ENCODE data around the gene ERC1.

Gene ERC1

DNA sequence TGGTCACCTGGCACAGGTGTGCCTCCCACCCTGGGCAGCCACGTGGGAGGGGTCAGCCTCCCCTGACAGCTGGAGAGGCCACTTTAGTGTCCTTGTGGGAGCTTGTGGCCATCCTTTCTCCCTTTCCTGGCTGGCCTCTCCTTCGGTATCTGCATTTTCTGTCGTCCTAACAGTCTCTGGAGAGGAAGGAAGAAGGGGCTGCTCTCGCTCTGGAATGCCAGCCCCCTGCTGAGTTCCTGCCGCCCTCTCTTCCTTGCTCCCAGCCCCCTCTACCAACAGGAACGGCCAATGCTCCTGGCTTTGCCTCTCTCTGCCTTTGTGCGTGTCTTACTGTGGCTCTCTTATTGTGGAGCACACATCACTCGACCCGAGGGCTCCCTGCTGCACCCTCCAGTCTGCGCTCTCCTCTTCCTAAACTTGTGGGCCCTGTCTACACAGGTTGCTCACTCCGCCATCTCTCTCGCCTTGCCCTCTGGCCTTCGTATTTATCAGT is 532.6 kb downstream of the ERC1 start:
- no peak for DNase-seq (ENCODE audit: low read depth, low spot score)
- ChIA-PET CTCF (interaction anchor here (1.1 kb wide), 1 partner anchor 406 kb away, joined by 3 read pairs; no protein-coding TSS in a partner anchor), POLR2A (no interaction called here)
- no peak overlapping the region for H3K4me3 ChIP-seq (ENCODE audit: low read depth, low read length)
- TF ChIP-seq, protein P1, sequence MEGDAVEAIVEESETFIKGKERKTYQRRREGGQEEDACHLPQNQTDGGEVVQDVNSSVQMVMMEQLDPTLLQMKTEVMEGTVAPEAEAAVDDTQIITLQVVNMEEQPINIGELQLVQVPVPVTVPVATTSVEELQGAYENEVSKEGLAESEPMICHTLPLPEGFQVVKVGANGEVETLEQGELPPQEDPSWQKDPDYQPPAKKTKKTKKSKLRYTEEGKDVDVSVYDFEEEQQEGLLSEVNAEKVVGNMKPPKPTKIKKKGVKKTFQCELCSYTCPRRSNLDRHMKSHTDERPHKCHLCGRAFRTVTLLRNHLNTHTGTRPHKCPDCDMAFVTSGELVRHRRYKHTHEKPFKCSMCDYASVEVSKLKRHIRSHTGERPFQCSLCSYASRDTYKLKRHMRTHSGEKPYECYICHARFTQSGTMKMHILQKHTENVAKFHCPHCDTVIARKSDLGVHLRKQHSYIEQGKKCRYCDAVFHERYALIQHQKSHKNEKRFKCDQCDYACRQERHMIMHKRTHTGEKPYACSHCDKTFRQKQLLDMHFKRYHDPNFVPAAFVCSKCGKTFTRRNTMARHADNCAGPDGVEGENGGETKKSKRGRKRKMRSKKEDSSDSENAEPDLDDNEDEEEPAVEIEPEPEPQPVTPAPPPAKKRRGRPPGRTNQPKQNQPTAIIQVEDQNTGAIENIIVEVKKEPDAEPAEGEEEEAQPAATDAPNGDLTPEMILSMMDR (IDR thresholded peaks at IDR 0.05; ENCODE audit: insufficient read depth, low read length, missing control alignments): no peak

DNA sequence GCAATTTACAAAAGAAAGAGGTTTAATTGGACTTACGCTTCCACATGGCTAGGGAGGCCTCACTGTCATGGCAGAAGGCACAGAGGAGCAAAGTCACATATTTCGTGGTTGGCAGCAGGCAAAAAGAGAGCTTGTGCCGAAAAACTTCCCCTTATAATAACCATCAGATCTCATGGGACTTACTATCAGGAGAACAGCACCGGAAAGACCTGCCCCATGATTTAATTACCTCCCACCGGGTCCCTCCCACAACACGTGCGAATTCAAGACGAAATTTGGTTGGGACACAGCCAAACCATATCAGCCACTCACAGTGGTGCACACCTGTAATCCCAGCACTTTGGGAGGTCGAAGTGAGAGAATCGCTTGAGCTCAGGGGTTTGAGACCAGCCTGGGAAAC is 534.8 kb downstream of the ERC1 start:
- DNase-seq (ENCODE audit: low read depth, low spot score): no peak
- CTCF ChIA-PET: interaction anchor here (0.8 kb wide), 1 partner anchor 19 kb away, joined by 4 read pairs; no protein-coding TSS in a partner anchor
- TF ChIP-seq, protein P1 (IDR thresholded peaks at IDR 0.05; ENCODE audit: insufficient read depth, low read length, missing control alignments): no peak
- POLR2A ChIA-PET: no interaction called here
- no peak overlapping the region for H3K4me3 ChIP-seq (ENCODE audit: low read depth, low read length)

DNA sequence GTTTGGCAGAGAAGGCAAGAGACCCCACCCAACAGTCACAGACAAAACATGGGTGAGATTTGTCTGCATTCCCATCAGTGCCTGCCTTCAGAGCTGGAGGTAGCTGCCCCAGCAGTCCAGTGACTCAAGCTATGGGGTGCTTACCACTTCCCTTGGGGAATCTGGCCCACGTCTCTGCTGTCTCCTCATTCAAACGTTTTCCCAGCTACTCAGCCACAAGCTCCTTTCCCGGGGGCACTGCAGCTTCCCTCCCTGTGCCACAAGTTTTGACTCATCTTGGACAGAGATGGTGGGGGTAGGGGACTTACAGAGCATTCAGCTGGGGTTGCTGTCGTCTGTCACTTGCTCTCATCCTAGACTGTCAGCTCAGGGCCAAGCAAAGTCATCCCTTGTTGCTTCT is 536.8 kb downstream of the ERC1 start:
- ChIA-PET CTCF (interaction anchor here (1.2 to 3.5 kb wide), 2 partner anchors 50 to 410 kb away, joined by 3 to 20 read pairs; no protein-coding TSS in a partner anchor), POLR2A (interaction anchor here (0.6 to 2.2 kb wide), 6 partner anchors 8 to 178 kb away, joined by 3 to 8 read pairs (median 4); no protein-coding TSS in a partner anchor)
- peak; percentile 83 for DNase-seq (ENCODE audit: low read depth, low spot score)
- H3K4me3 ChIP-seq (ENCODE audit: low read depth, low read length): no peak overlapping the region; the same call in 1 of the 2 replicates
- TF ChIP-seq, protein P1 (IDR thresholded peaks at IDR 0.05; ENCODE audit: insufficient read depth, low read length, missing control alignments): no peak

DNA sequence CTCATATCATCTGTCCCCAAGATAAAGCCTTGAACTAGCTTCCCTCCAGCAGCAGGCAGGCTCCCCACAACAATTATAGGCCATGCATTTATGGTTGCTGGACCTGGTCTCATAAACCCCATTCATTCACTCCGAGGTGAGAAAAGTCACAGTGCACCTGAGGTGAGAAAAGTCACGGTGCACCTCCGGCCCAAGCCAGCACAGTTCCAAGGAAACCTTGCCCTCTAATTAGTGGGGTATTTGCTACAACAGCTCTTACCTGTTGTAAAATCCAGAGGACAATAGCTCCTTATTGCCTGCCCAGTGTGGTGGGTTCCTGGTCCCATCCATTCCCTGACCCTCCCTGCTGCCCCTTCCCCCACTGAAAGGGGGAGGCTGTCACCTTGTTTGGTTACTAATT is 537.8 kb downstream of the ERC1 start:
- POLR2A ChIA-PET: interaction anchor here (0.6 to 2.2 kb wide), 2 partner anchors 33 to 55 kb away, joined by 3 to 8 read pairs; no protein-coding TSS in a partner anchor
- no peak overlapping the region for H3K4me3 ChIP-seq (ENCODE audit: low read depth, low read length)
- CTCF ChIA-PET: interaction anchor here (0.7 to 3.5 kb wide), 4 partner anchors 9 to 411 kb away, joined by 3 to 20 read pairs (median 4); no protein-coding TSS in a partner anchor
- DNase-seq (ENCODE audit: low read depth, low spot score): no peak
- TF ChIP-seq, protein P1 (IDR thresholded peaks at IDR 0.05; ENCODE audit: insufficient read depth, low read length, missing control alignments): no peak

DNA sequence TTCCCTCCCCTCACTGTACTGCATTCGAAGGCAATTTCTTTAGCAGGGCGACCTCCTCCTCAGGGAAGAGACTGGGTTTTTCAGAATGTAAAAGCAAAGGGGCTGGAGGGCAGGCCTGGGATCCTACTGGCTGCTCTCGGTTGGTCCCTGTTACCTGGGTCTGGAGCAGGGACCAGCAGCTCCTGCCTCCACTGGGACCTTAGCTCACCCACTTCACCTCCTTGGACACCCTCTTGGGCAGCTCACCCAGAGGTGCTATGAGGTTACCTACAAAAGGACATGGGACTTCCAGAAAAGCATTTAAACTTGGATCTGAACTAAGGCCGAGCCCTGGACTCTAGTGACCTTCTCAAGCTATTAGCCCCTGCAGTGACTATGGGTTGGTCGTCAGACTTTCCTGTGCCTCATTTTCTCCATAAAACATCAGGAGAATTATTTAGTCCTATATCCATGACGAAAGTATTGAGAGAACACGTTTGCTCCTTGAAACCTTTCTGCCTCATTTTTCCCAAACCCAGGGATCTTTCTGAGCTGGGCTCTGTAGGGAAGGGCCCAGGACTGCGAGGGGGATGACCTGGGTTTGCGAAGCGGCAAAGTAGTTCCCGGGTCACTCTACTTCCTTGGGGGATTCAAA is 538.3 kb downstream of the ERC1 start:
- ChIA-PET POLR2A (interaction anchor here (0.6 kb wide), 1 partner anchor 34 kb away, joined by 3 read pairs; no protein-coding TSS in a partner anchor), CTCF (interaction anchor here (0.7 to 3.5 kb wide), 5 partner anchors 10 to 411 kb away, joined by 3 to 20 read pairs (median 3); no protein-coding TSS in a partner anchor)
- DNase-seq (ENCODE audit: low read depth, low spot score): no peak
- TF ChIP-seq, protein P1 (IDR thresholded peaks at IDR 0.05; ENCODE audit: insufficient read depth, low read length, missing control alignments): no peak
- peak overlapping the region; percentile 67 for H3K4me3 ChIP-seq (ENCODE audit: low read depth, low read length)
